HCT116 (cell line): ENCODE results near the gene WDR48. TPM values are rescaled to one million over a fixed set of nuclear protein-coding genes. Genes with fewer than 3 reads are reported as not detected.

Source experiments
- ATAC-seq: fragments of 200-7000 bp; cut with Tn5 transposase; 2 replicates; pipeline ENCODE4 v1.9.1; 2020; ENCODE audit warnings: mild to moderate bottlenecking, moderate library complexity
- BruUV-seq: library from RNA; stranded (reverse); fragments of 400-500 nt; replicated peaks from 2 replicates; lab custom pipeline; 2021; lab: Mats Ljungman, UMichigan
- CTCF ChIA-PET: fragments of 300-600 bp; sonication (Branson Sonifier 250); formaldehyde crosslinking; loops from one replicate; lab custom pipeline; 2021; ENCODE audit warnings: antibody characterized with exemption; lab: Charles Lee
- POLR2A ChIA-PET: fragments of 300-600, 350-600 bp; sonication (Branson Sonifier 250); formaldehyde crosslinking; loops from one replicate; lab custom pipeline; 2021; ENCODE audit warnings: antibody characterized with exemption; lab: Charles Lee
- RAD21 ChIA-PET, 2 experiments: fragments of 300-600 bp; sonication (Branson Sonifier 250); formaldehyde crosslinking; loops; one replicate each; lab custom pipeline; 2023; ENCODE audit warnings: low total read pairs in 2 of 2; ENCODE audit not compliant: uncharacterized antibody in 2 of 2, unreplicated experiment in 2 of 2, low non-redundant PET in 1 of 2; lab: Charles Lee
- DNase-seq: peaks from one replicate; pipeline ENCODE4 v3.0.0-alpha.2; 2010; ENCODE audit warnings: low read depth, low spot score
- H2AFZ ChIP-seq: fragments of 200-600 bp; shearing (Covaris generic), sonication (generic); 2 replicates; pipeline ENCODE4 v1.6.1; 2017; ENCODE audit warnings: low read depth, mixed run types, mixed read lengths, antibody characterized with exemption, low read length; ENCODE audit not compliant: poor library complexity, severe bottlenecking
- H3K27ac ChIP-seq: 2 replicates; pipeline ENCODE4 v1.5.1; 2012; ENCODE audit warnings: low read depth, low read length
- H3K27me3 ChIP-seq: fragments of 200-600 bp; sonication (generic); 2 replicates; pipeline ENCODE4 v1.6.1; 2016; ENCODE audit warnings: mixed run types, low read length, mixed read lengths; ENCODE audit not compliant: insufficient read depth
- H3K36me3 ChIP-seq, 2 experiments: fragments of 200-500 bp in 1 of 2; fragments of 200-600 bp in 1 of 2; sonication (Bioruptor generic) in 1 of 2; sonication (generic) in 1 of 2; 2 replicates each; pipeline versions ENCODE4 v1.5.1 to v1.6.1; 2014 to 2016; ENCODE audit warnings: low read length in 2 of 2, inconsistent platforms in 1 of 2, mixed read lengths in 1 of 2, mixed run types in 1 of 2; ENCODE audit not compliant: insufficient read depth in 2 of 2, control insufficient read depth in 1 of 2
- H3K4me1 ChIP-seq, 2 experiments: fragments of 200-600 bp in 1 of 2; sonication (generic) in 1 of 2; 2 replicates each; pipeline versions ENCODE4 v1.5.1 to v1.6.1; 2012 to 2017; ENCODE audit warnings: low read length in 2 of 2, inconsistent platforms in 1 of 2, mild to moderate bottlenecking in 1 of 2, mixed read lengths in 1 of 2, mixed run types in 1 of 2, moderate library complexity in 1 of 2; ENCODE audit not compliant: insufficient read depth in 2 of 2, control insufficient read depth in 1 of 2
- H3K4me2 ChIP-seq: fragments of 200-600 bp; sonication (generic); 2 replicates; pipeline ENCODE4 v1.6.1; 2017; ENCODE audit warnings: mixed run types, low read length, mixed read lengths
- H3K4me3 ChIP-seq, 2 experiments: fragments of 200-600 bp in 1 of 2; sonication (generic) in 1 of 2; replicated peaks in 1 of 2; 2 replicates each; pipeline ENCODE4 v1.5.1; 2011 to 2016; ENCODE audit warnings: low read length in 2 of 2, control low read depth in 1 of 2, low read depth in 1 of 2, mild to moderate bottlenecking in 1 of 2, mixed read lengths in 1 of 2, mixed run types in 1 of 2
- H3K79me2 ChIP-seq: fragments of 200-600 bp; sonication (generic); 2 replicates; pipeline ENCODE4 v1.6.1; 2017; ENCODE audit warnings: mild to moderate bottlenecking, mixed run types, low read length, moderate library complexity, mixed read lengths; ENCODE audit not compliant: insufficient read depth
- H3K9ac ChIP-seq: fragments of 200-600 bp; sonication (generic); 2 replicates; pipeline ENCODE4 v1.6.1; 2016; ENCODE audit warnings: low read length, mixed read lengths
- H3K9me2 ChIP-seq: fragments of 200-600 bp; sonication (generic), shearing (Covaris generic); 2 replicates; pipeline ENCODE4 v1.6.1; 2017; ENCODE audit warnings: mixed run types, mild to moderate bottlenecking, moderate library complexity; ENCODE audit not compliant: insufficient read depth
- H3K9me3 ChIP-seq, 2 experiments: fragments of 200-500 bp in 1 of 2; fragments of 200-600 bp in 1 of 2; sonication (Bioruptor generic) in 1 of 2; sonication (generic) in 1 of 2; 2 replicates each; pipeline ENCODE4 v1.6.1; 2014 to 2017; ENCODE audit warnings: low read length in 2 of 2, mixed read lengths in 2 of 2, inconsistent platforms in 1 of 2, low read depth in 1 of 2, mild to moderate bottlenecking in 1 of 2, mixed run types in 1 of 2, moderate library complexity in 1 of 2; ENCODE audit not compliant: control insufficient read depth in 1 of 2, insufficient read depth in 1 of 2
- H4K20me1 ChIP-seq: fragments of 200-600 bp; sonication (generic), shearing (Covaris generic); 2 replicates; pipeline ENCODE4 v1.6.1; 2017; ENCODE audit warnings: mixed run types, mild to moderate bottlenecking, moderate library complexity; ENCODE audit not compliant: insufficient read depth
- CBX3 ChIP-seq: IDR thresholded peaks from 2 replicates; pipeline ENCODE4 v1.6.1; 2012; ENCODE audit warnings: low read depth
- EGR1 ChIP-seq: IDR thresholded peaks from 2 replicates; pipeline ENCODE4 v1.6.1; 2012; ENCODE audit warnings: low read depth
- ELF1 ChIP-seq: IDR thresholded peaks from 2 replicates; pipeline ENCODE4 v1.6.1; 2012; ENCODE audit warnings: low read depth, borderline replicate concordance
- EZH2phosphoT487 ChIP-seq: fragments of 200-600 bp; IDR thresholded peaks from 2 replicates; pipeline ENCODE4 v1.6.1; 2018; ENCODE audit warnings: antibody characterized with exemption, borderline replicate concordance
- FOSL1 ChIP-seq: IDR thresholded peaks from 2 replicates; pipeline ENCODE4 v1.6.1; 2012; ENCODE audit warnings: low read depth
- JUND ChIP-seq: IDR thresholded peaks from 2 replicates; pipeline ENCODE4 v1.6.1; 2012
- POLR2A ChIP-seq: IDR thresholded peaks from 2 replicates; pipeline ENCODE4 v1.7.0; 2011; ENCODE audit warnings: borderline replicate concordance; ENCODE audit not compliant: insufficient read depth, insufficient read length; ENCODE audit errors: extremely low read depth
- SRF ChIP-seq: IDR thresholded peaks from 2 replicates; pipeline ENCODE4 v1.6.1; 2012; ENCODE audit warnings: low read depth
- TCF7L2 ChIP-seq: IDR thresholded peaks from 2 replicates; pipeline ENCODE4 v1.7.0; 2011; ENCODE audit warnings: borderline replicate concordance, inconsistent platforms; ENCODE audit not compliant: insufficient read depth, insufficient read length; ENCODE audit errors: extremely low read depth
- ZBTB33 ChIP-seq: IDR thresholded peaks from 2 replicates; pipeline ENCODE4 v1.6.1; 2011; ENCODE audit warnings: mild to moderate bottlenecking, low read length, moderate library complexity; ENCODE audit not compliant: insufficient replicate concordance; ENCODE audit errors: extremely low read depth
- ZFX ChIP-seq: fragments of 450-650 bp; IDR thresholded peaks from 2 replicates; pipeline ENCODE4 v1.6.1; 2017
- ZNF274 ChIP-seq: fragments of 200-500 bp; sonication (Bioruptor generic); IDR thresholded peaks from 2 replicates; pipeline ENCODE4 v1.6.1; 2014; ENCODE audit warnings: mild to moderate bottlenecking, low read depth, low read length, inconsistent platforms
- intact Hi-C: fragments of 100-400 bp; cut with micrococcal nuclease; formaldehyde crosslinking; loops from 2 replicates; pipeline ENCODE4 v1.10.0; 2022
- total RNA-seq: library from RNA; stranded (reverse); gene quantifications from one replicate; pipeline ENCODE4 v1.2.1, GENCODE V29; 2021; ENCODE audit not compliant: unreplicated experiment
- TF ChIP-seq, protein P1 (sequence below): IDR thresholded peaks from 2 replicates; pipeline ENCODE4 v1.6.1; 2012
- TF ChIP-seq, protein P2 (sequence below): IDR thresholded peaks from 2 replicates; pipeline ENCODE4 v1.6.1; 2012
- TF ChIP-seq, protein P3 (sequence below): IDR thresholded peaks from 2 replicates; pipeline ENCODE4 v1.6.1; 2012; ENCODE audit warnings: low read depth

Gene WDR48
- total RNA-seq, 1 experiment from 2014 or later = 35.6 TPM

- Histone ChIP-seq H3K9me3 (no peaks in the 10 kb centered on the region), H3K4me2 (no peak overlapping the region), H4K20me1 (no peaks in the 10 kb centered on the region), H3K27me3 (no peaks in the 10 kb centered on the region), H3K27ac (no peak overlapping the region), H2AFZ (no peak overlapping the region), H3K4me1 (no peaks in the 10 kb centered on the region), H3K79me2 (peaks cover 5% of the 10 kb centered on the region; the same call in 1 of the 2 replicates), H3K9me2 (no peaks in the 10 kb centered on the region), H3K9ac (no peak overlapping the region), H3K36me3 (peaks cover 6 to 20% of the 10 kb centered on the region in 2 experiments; a peak in 3 of 4 replicates), H3K4me3 (no peak overlapping the region)
- ATAC-seq = no peak
- TF ChIP-seq EGR1 = no peak
- no peak for TF ChIP-seq CBX3
- TF ChIP-seq ZFX = no peak
- TF ChIP-seq, protein P1, sequence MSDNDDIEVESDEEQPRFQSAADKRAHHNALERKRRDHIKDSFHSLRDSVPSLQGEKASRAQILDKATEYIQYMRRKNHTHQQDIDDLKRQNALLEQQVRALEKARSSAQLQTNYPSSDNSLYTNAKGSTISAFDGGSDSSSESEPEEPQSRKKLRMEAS = no peak
- no peak for TF ChIP-seq FOSL1
- no peak for TF ChIP-seq ELF1
- no peak for TF ChIP-seq JUND
- TF ChIP-seq, protein P2, sequence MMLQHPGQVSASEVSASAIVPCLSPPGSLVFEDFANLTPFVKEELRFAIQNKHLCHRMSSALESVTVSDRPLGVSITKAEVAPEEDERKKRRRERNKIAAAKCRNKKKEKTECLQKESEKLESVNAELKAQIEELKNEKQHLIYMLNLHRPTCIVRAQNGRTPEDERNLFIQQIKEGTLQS = no peak
- TF ChIP-seq EZH2phosphoT487 = no peak
- TF ChIP-seq, protein P3, sequence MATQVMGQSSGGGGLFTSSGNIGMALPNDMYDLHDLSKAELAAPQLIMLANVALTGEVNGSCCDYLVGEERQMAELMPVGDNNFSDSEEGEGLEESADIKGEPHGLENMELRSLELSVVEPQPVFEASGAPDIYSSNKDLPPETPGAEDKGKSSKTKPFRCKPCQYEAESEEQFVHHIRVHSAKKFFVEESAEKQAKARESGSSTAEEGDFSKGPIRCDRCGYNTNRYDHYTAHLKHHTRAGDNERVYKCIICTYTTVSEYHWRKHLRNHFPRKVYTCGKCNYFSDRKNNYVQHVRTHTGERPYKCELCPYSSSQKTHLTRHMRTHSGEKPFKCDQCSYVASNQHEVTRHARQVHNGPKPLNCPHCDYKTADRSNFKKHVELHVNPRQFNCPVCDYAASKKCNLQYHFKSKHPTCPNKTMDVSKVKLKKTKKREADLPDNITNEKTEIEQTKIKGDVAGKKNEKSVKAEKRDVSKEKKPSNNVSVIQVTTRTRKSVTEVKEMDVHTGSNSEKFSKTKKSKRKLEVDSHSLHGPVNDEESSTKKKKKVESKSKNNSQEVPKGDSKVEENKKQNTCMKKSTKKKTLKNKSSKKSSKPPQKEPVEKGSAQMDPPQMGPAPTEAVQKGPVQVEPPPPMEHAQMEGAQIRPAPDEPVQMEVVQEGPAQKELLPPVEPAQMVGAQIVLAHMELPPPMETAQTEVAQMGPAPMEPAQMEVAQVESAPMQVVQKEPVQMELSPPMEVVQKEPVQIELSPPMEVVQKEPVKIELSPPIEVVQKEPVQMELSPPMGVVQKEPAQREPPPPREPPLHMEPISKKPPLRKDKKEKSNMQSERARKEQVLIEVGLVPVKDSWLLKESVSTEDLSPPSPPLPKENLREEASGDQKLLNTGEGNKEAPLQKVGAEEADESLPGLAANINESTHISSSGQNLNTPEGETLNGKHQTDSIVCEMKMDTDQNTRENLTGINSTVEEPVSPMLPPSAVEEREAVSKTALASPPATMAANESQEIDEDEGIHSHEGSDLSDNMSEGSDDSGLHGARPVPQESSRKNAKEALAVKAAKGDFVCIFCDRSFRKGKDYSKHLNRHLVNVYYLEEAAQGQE = no peak
- TF ChIP-seq POLR2A = no peak
- TF ChIP-seq ZBTB33 = no peak
- no peak for TF ChIP-seq SRF
- TF ChIP-seq ZNF274 = no peak
- no peak for TF ChIP-seq TCF7L2
- DNase-seq = no peak
- intact Hi-C loops = loop anchor here (2.0 to 5.0 kb wide), 2 partner anchors 82 to 279 kb away; no protein-coding TSS in a partner anchor
- no TSS peak for BruUV-seq
- ChIA-PET CTCF (no interaction called here), RAD21 (no interaction called here), POLR2A (no interaction called here)
Measured at GRCh38 chr3:39099738-39100499, 48.1 kb downstream of the WDR48 start.
